Cortex of kidney (tissue), 1 donor: Measurements from ENCODE around the gene EPS8.

Source experiments
- DNase-seq: peaks from one replicate; lab custom pipeline; 2025; lab: John Stamatoyannopoulos, UW

The EPS8 gene

GRCh38 chr12:15601210-15601800, 187.9 kb downstream of the EPS8 start:
- no peak for DNase-seq

- DNase-seq, result no peak
Measured at GRCh38 chr12:15600223-15600935, 188.8 kb downstream of the EPS8 start.

GRCh38 chr12:15599266-15600037, 189.7 kb downstream of the EPS8 start:
- DNase-seq, result no peak

DNA sequence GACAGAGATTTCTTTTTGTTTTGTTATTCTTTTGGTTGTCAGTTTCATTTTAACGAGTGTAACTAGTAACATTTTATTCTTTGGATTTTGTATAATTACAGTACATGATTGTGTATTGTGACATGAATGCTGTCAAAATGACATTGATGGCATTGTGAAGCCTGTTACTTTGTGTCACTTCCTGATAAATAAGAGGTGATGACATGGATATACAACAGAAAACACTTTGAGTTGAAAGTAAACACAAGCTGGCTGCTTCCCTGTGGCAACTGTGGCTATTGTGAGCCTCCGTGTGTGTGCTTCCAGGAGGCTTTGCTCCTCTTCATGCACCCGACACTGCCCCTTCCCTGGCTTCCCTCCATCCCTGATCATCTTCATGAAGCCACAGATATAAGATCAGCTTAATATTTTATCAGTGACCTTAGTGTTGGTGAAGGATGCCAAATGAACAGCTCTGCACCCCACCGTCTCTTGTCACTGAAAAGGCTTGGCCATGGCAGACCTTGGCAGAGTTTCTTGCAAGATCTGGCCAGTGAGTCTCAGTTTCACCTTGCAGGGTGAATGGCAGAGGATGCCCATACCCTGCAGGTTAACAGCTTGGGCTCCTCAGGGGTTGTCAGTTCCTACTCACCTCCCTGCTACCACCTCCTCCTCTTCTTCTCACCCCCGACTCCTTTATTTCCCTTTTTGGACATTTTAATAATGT, 191.9 kb downstream of the EPS8 start:
- DNase-seq, result no peak

DNA sequence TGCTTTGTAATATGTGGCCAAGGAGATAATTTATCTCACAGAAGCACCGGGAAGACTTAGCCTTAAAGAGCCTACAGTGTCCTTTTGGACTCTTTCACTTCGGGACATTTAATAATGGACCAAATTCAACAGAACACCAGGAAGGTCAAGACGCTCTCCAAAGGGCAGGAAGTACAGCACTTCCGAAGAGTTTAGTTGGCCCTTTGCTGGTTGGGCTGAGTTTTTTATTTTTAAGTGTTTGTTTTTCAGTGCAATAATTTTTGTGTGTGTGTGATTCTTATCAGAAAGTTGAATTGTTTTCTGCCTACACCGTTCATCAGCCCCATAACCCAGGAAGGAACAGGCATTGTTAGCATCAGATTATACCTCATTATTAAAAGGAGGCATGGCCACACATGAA, 193.0 kb downstream of the EPS8 start:
- no peak for DNase-seq

GRCh38 chr12:15592934-15593333, 196.3 kb downstream of the EPS8 start:
- no peak for DNase-seq

DNA sequence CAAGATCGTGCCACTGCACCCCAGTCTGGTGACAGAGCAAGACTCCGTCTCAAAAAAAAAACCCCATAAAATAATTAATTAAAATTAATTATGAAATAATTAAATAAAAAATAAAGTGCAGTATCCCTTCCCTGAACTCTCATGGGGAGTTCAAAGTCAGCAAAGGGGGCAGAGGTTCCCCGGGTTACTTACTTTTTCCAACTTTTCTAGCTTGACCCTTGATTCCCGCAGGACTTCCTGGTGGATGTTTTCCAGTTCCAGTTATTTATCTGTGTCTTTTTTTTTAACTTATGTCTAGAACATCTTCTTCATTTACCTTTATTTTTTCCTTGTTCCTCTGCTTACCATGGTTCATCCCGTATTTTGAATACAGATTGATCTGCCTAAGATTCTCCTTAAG, 197.4 kb downstream of the EPS8 start:
- DNase-seq, result no peak

GRCh38 chr12:15590180-15590826, 198.9 kb downstream of the EPS8 start:
- DNase-seq, result no peak

DNA sequence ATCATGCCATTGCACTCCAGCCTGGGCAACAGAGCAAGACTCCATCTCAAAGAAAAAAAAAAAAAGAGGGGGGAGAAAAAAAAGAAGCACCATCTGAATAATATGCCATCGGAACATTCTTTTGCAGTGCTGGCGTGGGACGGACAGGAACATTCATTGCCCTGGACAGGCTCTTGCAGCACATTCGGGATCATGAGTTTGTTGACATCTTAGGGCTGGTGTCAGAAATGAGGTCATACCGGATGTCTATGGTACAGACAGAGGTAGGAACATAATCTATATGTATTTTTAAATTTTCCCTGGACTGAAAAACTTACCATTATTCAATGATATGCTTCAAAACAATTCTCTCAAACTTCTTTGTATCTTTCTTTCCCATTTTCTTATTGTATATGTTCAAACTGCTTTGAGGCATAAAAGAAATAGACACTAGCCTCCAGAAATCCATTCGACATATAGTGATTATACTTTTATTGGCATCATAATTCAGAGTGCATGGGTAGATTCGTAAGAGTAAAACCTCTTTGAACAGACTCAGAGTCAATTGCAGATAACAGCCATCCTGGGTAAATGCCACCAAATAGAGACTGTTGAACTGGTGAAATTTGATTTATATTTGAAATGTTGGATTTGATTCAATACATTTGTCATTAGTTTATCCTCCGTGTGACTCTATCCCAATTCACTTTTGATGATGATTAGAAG, 199.7 kb downstream of the EPS8 start:
- DNase-seq, result no peak

GRCh38 chr12:15584366-15585041, 204.7 kb downstream of the EPS8 start:
- no peak for DNase-seq

- DNase-seq, result no peak
Measured at GRCh38 chr12:15583804-15584203, 205.4 kb downstream of the EPS8 start.

DNA sequence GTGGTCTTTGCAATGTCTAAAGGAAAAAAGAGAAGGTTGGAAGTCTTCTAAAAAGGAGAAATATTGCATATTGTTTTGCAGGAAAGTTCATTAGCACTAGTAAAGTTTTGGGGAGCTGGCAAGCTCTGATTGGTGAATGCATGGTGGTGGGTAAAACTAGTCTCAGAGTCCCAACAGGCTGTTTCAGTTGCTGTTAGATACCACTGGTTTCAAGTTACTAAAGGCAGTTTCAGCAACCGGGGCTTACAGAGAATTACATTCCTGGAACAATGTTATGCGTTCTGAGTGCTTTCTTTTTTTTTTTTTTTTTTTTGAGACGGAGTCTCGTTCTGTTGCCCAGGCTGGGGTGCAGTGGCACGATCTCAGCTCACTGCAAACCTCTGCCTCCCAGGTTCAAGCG, 208.2 kb downstream of the EPS8 start:
- no peak for DNase-seq

DNA sequence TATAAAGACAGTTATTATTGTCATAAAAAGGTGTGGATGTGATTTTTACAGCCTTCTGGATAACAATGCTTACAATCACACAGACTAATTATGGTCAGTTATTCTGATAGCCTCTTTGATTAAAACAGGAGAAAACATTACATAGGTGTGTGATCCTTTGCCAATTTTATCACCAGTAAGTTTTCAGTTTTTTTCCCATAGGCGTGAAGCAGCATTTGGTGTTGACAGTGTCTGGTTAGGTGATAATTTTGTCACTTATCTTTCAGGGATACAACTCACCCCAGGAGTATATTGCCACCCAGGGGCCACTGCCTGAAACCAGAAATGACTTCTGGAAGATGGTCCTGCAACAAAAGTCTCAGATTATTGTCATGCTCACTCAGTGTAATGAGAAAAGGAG, 208.8 kb downstream of the EPS8 start:
- no peak for DNase-seq

- no peak for DNase-seq
Measured at GRCh38 chr12:15575671-15576541, 213.3 kb downstream of the EPS8 start.

DNA sequence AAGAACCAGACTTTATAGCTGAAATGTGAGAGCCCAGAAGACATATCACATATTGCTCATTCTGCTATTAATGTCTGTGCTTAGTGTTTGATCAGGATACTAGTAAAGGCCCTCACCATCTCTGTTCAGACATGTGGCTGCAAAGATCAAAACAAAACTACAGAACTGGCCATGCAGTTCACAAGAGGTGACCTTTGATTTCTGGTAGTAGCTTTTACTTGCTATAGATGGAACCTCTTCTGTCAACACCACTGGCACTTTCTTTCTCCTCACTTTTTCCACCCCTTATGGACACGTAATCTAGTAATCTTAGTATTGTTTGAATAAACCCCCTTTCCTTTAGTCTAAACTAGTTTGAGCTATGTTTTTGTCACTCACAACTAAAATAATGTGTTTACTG, 214.8 kb downstream of the EPS8 start:
- DNase-seq, result no peak
